HG03521 (cell line): ENCODE results near the gene ACSS1.

Source experiments
- ATAC-seq: cut with Tn5 transposase; IDR thresholded peaks from one replicate; pipeline ENCODE4 v1.9.1; 2021; ENCODE audit warnings: mild to moderate bottlenecking, moderate library complexity; ENCODE audit not compliant: unreplicated experiment

The ACSS1 gene

GRCh38 chr20:25048519-25048952 lies 9.4 kb downstream of the ACSS1 start:
- ATAC-seq, result no peak

GRCh38 chr20:25047766-25048165 lies 10.2 kb downstream of the ACSS1 start:
- ATAC-seq, result no peak

- ATAC-seq, result no peak
Observed at GRCh38 chr20:25046736-25047666, 10.9 kb downstream of the ACSS1 start.

- ATAC-seq, result no peak
Observed at GRCh38 chr20:25046181-25046641, 11.7 kb downstream of the ACSS1 start.

DNA sequence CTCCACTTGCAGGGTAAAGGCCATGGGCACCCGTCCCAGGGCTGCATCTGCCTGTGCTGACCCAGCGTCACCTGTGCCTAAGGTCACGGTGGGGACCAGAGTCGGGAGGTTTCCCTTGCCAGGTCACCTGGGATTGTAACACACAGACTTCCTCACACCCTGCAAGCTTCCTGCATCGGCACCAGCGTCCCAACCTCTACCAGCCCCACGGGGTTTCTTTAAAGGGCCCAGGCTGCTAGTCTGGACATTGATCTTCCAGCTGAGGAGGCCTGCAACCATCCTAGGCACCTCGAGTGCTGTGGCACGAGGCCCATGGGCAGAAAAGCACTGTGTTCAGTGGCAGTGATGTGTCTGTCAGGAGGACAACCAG lies 12.6 kb downstream of the ACSS1 start:
- no peak for ATAC-seq

DNA sequence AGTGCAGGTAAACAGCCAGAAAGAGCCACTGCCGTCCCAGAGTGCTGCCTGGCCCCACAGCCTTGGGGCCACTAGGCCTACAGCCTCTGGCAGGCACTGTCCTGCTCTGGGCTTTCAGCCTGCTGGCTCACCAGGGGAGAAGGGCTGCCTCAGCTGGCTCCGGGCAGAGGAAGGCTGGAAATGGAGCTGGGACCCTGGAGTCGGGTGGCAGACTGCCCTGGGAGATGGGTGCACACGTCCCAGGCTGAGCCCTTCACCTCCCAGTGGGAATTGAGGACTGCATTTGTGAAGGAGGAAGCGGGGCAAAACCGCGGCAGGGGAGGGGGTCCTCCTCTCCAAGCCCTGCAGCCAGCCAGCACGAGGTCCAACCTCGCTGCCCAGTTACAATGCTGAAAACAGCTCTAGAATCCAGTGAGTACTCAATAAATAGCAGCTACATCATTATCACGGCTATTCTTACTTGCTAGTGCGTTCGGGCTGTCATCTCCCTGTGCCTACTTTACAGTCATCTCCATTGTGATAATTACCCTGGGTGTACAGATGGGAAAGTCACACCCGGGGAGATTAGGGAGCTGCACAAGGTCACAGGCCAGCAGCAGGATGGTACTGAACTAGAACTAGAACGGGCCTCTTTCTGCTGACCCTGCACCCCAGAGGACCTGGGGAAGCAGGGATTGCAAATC lies 13.1 kb downstream of the ACSS1 start:
- ATAC-seq, result no peak

GRCh38 chr20:25044261-25044560 lies 13.7 kb downstream of the ACSS1 start:
- ATAC-seq, result no peak

DNA sequence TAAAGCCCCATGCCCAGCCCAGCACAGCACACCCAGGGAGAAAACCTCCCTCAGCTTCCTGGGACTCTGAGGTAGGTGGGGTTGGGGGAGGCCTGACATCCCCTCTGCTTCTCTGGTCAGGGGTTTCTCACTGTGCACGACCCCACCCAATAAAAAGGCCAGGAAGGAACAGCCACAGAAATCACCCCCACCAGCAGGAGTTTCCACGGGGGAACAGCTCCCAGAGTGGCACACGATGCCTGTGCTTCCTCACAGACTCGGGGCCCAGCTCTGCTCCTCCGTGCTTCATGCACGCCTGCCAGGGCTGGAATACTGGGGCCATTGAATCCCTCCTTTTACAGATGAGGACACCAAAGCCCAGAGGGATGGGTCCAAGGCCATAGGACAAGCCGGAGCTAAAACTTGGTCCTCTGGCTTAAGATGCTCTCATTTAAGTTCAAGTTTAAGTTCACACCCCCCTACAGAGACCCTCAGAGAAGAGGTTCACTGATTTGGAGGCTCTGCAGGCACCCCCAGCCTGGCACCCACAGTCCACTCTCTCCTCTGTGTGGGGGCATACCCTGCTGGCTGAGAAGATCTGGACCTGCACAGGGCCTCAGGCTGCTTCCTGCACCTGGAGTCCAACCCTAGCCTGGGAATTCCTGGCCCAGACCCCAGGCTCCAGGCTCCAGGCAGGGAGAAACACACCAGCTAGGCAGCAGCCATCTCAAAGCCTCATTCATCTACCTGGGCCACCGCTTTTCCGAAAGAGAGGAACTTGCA lies 14.3 kb downstream of the ACSS1 start:
- ATAC-seq, result no peak

DNA sequence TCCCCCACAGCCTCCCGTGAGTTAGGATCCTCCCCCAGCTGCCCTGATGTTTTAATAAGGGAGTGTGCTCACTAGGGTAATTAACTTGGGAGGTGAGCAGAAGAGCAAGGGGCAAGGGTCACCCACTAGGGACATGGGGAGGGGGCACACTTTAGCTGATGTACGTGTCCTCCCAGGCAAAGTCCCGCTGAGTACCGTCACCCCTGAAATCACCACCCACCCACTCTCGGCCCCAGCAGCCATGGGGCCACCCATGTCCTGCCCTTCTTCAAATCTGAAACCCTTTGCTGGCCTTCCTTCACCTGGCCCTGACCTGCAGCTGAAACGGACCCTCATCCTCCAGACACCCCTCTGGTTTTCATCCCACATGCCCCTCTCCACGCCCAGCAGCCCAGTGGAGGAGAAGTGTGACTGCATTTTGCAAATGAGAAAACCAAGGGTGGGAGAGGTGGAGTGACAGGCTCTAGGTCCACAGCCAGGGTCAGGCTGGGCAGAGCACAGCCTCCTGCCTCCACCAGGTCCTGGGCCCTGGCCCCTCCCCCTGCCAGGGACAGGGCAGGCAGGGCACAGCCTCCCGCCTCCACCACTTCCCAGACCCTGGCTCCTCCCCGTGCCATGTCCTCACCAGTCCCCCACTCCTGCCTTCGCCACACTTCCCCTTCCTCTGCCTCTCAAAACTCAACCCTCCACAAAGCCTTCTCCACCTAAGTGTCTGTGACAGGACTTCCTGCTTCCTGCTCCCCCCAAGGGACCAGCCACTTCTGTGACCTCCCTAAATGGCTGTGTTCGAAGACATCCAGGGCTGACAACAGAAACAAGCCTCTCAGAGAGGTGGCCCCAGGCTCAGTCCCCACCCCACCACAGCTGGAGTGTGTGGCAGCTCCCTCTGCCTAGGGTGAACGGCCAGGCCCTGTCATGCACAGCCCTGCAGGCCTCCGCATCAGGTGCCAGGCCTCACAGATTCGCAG lies 15.1 kb downstream of the ACSS1 start:
- peak; percentile 87 for ATAC-seq

- ATAC-seq, result no peak
Observed at GRCh38 chr20:25041813-25042530, 16.0 kb downstream of the ACSS1 start.

- no peak for ATAC-seq
Observed at GRCh38 chr20:25040438-25040831, 17.5 kb downstream of the ACSS1 start.

DNA sequence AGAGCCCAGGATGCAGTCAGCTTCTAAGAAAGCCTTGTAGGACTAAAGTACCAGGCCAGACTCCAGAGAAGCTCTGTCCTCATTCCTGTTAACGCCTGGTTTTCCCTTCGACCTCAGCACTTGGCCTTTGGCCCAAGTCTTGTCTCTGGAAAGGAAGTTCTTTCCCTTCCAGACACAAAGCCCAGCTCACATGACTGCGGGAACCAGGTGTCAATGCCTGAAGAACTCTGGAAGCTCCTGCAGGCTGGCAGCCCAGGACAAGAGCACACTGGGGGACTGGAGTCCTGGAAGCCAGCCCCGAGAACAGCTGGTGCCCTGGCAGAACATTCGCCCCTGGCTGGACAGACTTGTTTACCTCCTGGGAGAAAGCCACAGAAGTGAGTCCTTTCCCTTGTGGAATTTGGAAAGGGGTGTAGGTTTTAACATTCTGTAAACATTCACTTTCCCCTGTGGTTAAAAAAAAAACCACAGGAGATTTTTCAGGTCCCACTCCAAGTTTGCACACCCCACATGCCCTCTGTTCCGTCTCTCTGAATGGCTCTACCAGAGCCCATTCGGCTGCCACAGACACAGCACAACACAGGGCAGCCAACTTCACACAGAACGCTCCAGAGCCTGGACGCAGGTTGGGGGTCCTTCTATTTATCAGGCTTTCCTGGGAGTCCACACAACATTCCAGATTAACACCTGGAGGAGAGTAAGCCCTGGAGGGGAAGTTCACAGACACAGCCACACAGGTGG lies 18.1 kb downstream of the ACSS1 start:
- no peak for ATAC-seq

DNA sequence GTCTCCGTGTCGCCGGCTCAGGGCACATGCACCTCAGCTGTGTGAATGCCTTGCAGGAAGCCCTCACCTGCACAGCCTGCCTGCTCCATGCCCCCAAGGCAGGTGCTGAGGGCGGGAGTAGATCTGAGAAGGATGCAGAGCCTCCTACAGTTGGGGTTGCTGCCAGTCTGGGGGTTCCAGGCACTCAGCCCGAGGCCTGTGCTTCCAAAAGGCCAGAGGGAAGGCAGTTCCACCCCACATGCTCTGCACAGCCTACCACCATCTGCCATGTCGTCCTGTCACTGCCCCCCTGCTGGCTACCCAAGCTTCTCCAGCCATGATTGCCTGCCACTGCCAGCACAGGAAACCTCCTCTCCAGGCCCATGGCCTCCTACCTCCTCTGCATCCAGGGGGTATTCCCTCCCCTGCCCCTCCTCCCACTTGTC lies 19.3 kb downstream of the ACSS1 start:
- no peak for ATAC-seq

DNA sequence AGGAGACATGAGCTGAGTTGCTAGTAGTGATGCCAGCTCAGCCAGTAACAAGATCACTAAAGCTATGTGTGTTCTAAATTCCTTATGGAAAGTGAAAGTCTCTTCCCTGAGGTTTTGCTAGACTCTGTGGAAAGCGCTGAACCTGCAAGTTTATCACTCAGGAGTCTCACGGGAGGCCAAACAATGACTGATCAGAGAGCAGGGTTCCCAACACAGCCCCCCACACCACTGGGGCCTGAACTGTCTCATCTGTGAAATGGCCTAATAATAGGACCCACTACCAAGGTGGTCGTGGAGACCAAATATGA lies 19.9 kb downstream of the ACSS1 start:
- no peak for ATAC-seq

- no peak for ATAC-seq
Observed at GRCh38 chr20:25037288-25038102, 20.4 kb downstream of the ACSS1 start.

GRCh38 chr20:25036331-25036936 lies 21.5 kb downstream of the ACSS1 start:
- ATAC-seq, result no peak

DNA sequence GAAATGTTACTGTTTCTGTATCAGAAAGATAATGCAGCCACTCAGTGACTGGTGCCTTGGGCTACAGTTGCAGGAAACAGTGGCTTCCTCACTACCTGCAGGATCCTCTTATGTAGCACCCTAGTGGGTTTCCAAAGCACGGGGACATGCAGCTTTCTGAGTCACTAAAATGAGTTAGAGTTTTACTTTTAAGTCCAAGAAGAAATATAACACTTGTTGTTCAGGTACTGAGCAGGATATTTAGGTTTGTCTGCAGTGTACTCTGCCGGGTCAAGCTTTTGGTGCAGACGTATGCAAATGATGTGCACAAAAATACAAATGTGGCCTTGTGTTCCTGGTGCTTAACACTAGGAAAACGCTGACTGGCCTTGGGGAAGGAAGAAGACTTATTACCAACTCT lies 22.0 kb downstream of the ACSS1 start:
- no peak for ATAC-seq

DNA sequence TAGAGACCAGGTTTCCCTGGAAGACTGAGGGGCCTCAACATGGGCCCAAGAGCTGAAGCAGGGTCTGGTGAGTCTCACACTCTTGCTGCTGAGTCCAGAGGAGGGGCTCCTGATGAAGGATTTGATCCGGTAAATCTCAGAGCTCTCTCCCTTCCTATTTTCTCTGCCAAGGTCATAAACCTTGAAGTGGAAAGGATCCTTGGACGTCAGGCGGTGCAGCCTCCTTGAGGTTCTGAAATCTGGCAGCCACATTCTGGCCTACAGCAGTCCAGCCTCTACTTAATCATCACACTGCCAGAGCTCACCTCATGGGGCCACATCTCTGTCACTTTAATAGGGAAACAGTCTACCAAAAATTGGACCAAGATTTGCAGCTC lies 24.0 kb downstream of the ACSS1 start:
- no peak for ATAC-seq
